GM20000 (cell line): ENCODE data around the gene CASP8.

Experiments
- DNase-seq: peaks from one replicate; pipeline ENCODE4 v3.0.0; 2012; ENCODE audit warnings: low spot score
- TF ChIP-seq, protein P1 (sequence below): IDR thresholded peaks from 2 replicates; pipeline ENCODE4 v1.5.1; 2012; ENCODE audit warnings: mild to moderate bottlenecking, control low read depth; ENCODE audit errors: extremely low read depth, missing control alignments

CASP8 gene

DNA sequence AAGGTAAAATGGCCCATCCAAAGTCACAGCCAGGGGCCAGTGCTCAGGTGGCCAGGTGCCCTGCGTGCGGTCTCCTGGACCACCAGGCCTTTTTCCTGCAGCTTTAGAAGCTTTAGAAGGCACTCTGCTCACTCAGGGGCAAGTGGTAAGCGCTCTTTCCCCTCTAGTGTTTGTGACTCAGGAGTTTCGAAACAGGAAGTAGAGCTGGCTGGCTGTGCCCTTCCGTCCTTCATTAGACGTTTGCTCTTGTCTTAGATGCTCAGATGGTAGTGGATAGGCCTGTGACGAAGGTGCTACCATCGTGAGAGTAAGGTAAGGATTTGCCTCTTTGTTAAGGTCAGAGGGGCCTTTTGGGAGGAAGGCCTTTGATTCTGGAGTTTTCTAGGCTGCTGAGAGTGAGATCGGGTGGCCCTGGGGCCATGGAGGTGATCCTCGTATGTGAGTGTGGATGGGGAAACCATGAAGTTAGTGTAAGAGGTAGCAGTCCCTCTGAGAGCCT is at the start of gene CASP8:
Gene CASP8 (plus strand): TSS at position 235 of the 499 bp plus-strand sequence. CDS start 5,951 bp downstream, outside the sequence.
- no peak for DNase-seq

DNA sequence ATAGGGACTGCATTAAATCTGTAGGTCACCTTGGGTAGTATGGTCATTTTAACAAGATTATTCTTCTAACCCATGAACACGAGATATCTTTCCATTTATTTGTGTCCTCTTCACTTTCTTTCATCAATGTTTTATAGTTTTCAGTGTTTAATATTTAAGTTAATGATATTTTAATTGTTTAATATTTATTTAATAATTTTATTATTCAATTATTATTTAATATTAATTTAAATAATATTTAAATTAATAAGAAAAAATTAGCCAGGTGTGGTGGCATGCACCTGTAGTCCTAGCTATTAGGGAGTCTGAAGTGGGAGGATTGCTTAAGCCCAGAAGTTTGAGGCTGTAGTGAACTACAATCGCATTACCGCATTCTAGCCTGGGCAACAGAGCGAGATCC is 44.4 kb upstream of the CASP8 start:
- no peak for DNase-seq
- TF ChIP-seq, protein P1, sequence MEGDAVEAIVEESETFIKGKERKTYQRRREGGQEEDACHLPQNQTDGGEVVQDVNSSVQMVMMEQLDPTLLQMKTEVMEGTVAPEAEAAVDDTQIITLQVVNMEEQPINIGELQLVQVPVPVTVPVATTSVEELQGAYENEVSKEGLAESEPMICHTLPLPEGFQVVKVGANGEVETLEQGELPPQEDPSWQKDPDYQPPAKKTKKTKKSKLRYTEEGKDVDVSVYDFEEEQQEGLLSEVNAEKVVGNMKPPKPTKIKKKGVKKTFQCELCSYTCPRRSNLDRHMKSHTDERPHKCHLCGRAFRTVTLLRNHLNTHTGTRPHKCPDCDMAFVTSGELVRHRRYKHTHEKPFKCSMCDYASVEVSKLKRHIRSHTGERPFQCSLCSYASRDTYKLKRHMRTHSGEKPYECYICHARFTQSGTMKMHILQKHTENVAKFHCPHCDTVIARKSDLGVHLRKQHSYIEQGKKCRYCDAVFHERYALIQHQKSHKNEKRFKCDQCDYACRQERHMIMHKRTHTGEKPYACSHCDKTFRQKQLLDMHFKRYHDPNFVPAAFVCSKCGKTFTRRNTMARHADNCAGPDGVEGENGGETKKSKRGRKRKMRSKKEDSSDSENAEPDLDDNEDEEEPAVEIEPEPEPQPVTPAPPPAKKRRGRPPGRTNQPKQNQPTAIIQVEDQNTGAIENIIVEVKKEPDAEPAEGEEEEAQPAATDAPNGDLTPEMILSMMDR: no peak

More for the DNA sequence above, at the start of gene CASP8:
- TF ChIP-seq, protein P1: no peak

DNA sequence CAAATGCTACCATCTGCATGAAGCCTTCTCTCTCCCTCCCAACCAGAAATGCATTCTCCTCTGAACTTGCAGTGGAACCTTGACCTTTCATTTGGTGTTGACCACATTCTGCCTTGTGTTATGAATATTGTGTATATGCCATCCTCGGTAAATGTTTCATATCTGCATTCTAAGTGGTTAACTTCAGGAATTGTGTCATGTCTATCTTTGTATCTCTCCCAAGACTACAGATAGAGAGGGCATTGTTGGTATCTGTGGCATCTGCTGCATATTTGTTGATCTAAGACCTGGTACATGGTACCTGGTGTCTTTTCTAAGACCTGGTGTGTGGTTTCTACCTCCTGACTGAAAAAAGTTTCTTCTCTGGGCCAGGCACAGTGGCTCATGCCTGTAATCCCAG is 43.4 kb upstream of the CASP8 start:
- no peak for DNase-seq
- TF ChIP-seq, protein P1: no peak

DNA sequence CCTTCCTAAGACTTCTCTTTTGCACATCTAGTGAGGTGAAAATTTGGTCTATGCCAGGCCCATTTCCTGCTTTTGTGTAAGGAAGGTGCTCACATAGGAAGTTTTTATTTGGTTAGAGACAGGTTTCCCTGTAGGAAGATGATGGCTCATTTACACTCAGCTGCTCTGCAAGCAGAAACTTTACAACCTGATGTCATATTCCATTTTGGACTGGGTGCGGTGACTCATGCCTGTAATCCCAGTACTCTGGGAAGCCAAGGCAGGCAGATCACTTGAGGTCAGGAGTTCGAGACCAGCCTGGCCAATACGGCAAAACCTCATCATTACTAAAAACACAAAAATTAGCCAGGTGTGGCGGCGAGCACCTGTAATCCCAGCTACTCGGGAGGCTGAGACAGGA is 41.6 kb upstream of the CASP8 start:
- no peak for DNase-seq
- TF ChIP-seq, protein P1: no peak

DNA sequence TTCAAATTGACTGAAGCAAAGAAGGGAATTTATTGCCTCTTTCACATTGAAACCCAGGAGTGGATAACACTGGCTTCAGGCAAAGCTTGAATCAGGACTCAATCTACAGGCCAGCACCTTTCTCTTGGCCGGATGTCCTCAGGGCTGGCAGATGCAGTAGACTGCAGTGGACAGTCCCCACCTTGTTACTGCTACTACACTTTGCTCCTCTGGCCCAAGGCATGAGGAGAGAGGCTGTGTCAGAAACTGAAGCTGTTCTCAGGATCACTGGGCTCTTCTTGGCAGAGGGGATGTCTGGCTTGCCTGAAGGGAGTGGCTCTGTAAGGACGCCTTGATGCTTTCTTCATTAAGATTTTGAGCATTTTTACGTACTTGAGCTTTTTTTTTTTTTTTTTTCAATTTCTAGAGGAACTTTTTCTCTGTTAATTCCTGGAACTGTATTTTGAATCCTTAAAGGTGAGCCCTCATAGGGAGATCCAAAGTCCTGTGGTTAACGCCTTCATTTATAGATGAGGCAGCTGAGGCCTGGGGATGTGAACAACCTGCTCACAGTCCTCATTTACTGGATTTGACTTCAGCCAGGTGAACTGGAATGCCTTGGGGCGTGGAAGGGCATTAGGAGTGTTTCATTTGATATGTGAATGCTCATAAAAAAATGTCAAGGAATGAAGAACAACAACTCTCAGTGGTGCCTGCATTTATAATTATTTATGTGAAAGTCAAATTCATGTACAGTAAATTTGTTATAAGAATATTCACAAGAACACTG is 40.8 kb upstream of the CASP8 start:
- TF ChIP-seq, protein P1: no peak
- no peak for DNase-seq

DNA sequence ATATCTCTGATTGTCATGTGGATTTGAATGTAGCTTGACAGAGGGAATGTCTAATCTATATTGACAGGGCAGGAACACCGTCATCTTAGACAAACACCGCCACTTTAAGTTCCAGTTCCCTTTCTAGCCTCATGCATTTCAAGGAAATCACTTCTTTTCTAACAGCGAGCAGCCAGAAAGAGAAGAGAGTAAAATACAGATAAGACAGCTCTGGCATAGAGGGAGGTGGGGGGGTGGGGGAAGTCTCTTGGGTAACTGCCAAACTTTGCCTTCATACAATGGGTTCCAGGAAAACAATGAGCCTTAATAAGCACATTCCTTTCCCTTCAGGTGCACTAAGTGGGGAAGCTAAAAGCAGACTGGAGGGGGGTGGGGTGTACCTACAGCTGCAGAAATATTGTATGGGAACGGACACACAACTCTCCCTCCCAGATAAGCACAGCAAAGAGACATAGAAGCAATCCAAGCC is 40.2 kb upstream of the CASP8 start:
- TF ChIP-seq, protein P1: no peak
- no peak for DNase-seq
